Muscle layer of colon (tissue), 2 donors: ENCODE data around the gene KIRREL3.
"Not testable (repeated sequence)": the region's sequence is repeated elsewhere in the genome, so short reads cannot be mapped to it uniquely, and the experiment has no call there.

Experiments used
- H3K27ac ChIP-seq: one replicate; pipeline ENCODE4 v1.7.0; 2013; ENCODE audit warnings: low read depth, mild to moderate bottlenecking, low read length, moderate library complexity
- H3K27me3 ChIP-seq, 2 donors: one replicate each; pipeline ENCODE4 v1.7.0; 2013; ENCODE audit warnings: low read length in 2 of 2, mild to moderate bottlenecking in 2 of 2; ENCODE audit not compliant: insufficient read depth in 2 of 2, control insufficient read depth in 1 of 2
- H3K36me3 ChIP-seq: one replicate; pipeline ENCODE4 v1.7.0; 2013; ENCODE audit warnings: mild to moderate bottlenecking, low read length; ENCODE audit not compliant: insufficient read depth
- H3K4me1 ChIP-seq: one replicate; pipeline ENCODE4 v1.7.0; 2013; ENCODE audit warnings: mild to moderate bottlenecking, low read length; ENCODE audit not compliant: insufficient read depth
- H3K4me3 ChIP-seq, 2 donors: one replicate each; pipeline ENCODE4 v1.7.0; 2013; ENCODE audit warnings: low read length in 2 of 2, low read depth in 1 of 2, mild to moderate bottlenecking in 1 of 2, moderate library complexity in 1 of 2
- H3K9ac ChIP-seq: one replicate; pipeline ENCODE4 v1.7.0; 2013; ENCODE audit warnings: low read length
- H3K9me3 ChIP-seq: one replicate; pipeline ENCODE4 v1.7.0; 2013; ENCODE audit warnings: mild to moderate bottlenecking, low read length
- donor health status: abdominal sarcoma.
- donor health status: Adenocarcinoma of cecum.

KIRREL3 gene

DNA sequence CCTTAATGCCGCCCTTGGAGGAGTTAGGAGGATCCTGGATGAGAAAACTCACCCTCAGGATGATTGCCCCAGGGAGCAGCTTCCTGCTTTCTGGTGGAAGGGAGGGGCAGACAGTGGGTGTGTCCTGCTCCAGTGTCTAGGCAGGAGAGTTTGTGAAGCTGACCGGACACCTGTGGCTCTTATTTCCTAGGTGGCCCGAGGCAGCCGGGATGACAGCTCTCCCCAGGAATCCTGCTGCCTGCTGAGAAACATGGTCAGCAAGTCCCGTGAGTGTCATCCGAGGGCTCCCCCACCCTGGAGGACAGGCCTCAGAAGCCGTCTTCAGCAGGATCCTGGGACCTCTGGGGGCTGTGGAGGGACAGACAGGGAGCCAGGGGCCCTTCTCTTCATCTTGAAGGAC lies 594.7 kb downstream of the KIRREL3 start:
- H3K9ac ChIP-seq: no peak overlapping the region
- H3K4me3 ChIP-seq: no peak overlapping the region
- H3K36me3 ChIP-seq: peaks cover 27% of the 10 kb centered on the region
- H3K27ac ChIP-seq: no peak overlapping the region
- no peaks in the 10 kb centered on the region for H3K9me3 ChIP-seq
- no peaks in the 10 kb centered on the region for H3K4me1 ChIP-seq
- no peaks in the 10 kb centered on the region for H3K27me3 ChIP-seq

DNA sequence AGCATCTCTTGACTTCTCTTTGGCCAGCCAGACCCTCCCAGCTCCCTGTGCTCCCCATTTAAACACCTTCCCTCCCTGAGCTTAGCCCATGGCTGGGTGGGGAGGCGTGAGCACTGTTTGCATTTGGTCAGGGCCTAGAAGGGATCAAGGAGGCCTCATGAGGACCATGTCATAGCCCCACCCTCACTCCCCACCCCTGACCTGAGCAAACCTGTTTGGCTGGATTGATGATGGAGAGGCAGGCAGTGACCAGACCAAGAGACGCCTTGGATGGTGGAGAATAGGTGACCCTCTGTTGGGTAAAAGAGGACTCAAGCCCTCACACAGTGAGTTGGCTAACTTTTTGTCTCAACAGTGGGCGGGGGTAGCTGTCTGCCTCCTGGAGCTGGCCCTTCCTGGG lies 595.2 kb downstream of the KIRREL3 start:
- Histone ChIP-seq H3K4me3 (no peak overlapping the region), H3K4me1 (no peaks in the 10 kb centered on the region), H3K27ac (no peak overlapping the region), H3K9ac (no peak overlapping the region), H3K27me3 (no peaks in the 10 kb centered on the region), H3K9me3 (no peaks in the 10 kb centered on the region), H3K36me3 (peaks cover 27% of the 10 kb centered on the region)

DNA sequence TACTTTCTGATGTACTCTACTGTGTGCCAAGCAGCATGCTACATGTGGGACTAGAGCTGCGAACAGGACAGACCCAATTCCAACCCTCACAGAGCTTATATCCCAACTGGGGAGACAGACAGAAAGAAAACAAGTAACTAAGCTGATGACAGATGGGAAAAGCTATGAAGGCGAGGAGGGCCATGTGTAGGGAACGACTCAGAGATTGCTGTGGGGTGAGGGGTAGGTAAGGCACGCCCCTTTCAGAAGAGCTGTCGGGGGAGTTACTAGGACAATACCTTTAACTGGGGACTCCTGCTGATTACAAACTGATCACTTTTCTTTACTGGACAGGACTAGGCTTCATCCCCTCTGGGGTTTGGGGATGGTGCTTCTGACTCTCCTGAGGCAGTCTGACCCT lies 596.2 kb downstream of the KIRREL3 start:
- peaks cover 20% of the 10 kb centered on the region for H3K36me3 ChIP-seq
- H3K4me3 ChIP-seq: no peak overlapping the region
- no peak overlapping the region for H3K9ac ChIP-seq
- no peaks in the 10 kb centered on the region for H3K9me3 ChIP-seq
- no peak overlapping the region for H3K27ac ChIP-seq
- no peaks in the 10 kb centered on the region for H3K4me1 ChIP-seq
- no peaks in the 10 kb centered on the region for H3K27me3 ChIP-seq

DNA sequence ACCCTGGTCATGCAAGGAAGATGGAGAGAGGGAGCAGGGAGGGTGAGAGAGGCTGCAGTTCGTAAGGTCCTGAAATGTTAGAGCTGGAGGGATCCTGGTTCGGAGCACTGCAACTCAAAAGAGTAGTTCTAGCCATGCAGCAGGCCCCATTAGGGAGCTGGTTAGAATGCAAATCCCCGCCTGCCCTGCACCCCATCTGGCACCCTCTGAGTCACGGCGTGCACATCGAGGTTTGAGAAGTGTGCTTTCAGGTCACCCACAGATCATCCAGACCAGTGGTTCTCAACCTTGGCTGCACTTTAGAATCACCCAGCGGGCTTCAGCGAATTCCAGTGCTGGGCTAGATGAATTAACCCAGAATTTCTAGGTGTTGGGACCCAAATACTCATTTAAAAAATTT lies 596.9 kb downstream of the KIRREL3 start:
- Histone ChIP-seq H3K27ac (no peak overlapping the region), H3K36me3 (peaks cover 13% of the 10 kb centered on the region), H3K4me1 (no peaks in the 10 kb centered on the region), H3K9ac (no peak overlapping the region), H3K27me3 (no peaks in the 10 kb centered on the region), H3K4me3 (no peak overlapping the region), H3K9me3 (no peaks in the 10 kb centered on the region)

DNA sequence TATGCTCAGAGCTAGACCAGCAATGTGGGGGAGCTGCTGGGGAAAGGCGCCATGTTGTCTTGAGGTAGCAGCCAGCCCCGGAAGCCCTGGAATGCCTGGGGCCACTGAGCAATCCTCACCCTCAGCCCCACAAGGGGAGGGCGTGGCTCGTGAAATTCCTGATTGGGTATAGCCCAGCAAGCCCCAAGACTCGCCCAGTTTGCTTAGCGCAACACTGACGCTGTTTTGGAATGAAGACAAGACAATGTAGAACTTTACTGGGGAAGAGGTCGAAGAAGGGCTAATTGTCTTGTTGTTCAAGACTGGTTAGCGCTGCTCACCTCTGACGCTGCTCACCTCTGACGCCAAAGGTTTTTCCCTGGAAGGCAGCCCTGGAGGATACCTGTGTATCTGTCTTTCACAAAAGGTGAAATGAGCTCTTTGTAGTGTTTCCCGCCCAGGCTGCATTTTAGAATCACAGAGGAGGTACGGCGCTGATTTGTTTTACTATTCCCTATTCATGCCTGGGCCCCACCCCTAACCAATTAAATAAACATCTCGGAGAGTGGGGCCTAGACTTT lies 597.5 kb downstream of the KIRREL3 start:
- Histone ChIP-seq H3K36me3 (peaks cover 7% of the 10 kb centered on the region), H3K4me1 (no peaks in the 10 kb centered on the region), H3K27ac (no peak overlapping the region), H3K4me3 (no peak overlapping the region), H3K27me3 (no peaks in the 10 kb centered on the region), H3K9ac (no peak overlapping the region), H3K9me3 (no peaks in the 10 kb centered on the region)

DNA sequence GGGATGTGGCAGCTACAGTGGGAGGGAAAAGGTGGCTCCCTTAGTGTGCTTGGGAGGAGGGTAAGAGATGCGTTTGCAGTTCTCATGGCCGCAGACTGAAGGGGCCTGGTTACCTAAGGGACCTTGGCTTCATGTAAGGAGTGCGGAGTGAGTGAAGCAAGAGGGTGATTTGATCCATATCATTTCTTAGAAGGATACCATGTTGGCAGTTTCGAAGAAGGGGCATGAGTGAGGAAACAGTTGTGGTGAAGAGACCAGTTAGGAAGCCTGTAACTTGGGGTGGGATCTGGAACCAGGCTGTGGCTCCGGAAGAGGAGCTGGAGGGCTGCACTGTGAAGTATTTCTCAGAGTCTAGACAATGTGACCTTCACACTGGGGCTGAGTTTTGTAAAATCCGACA lies 600.1 kb downstream of the KIRREL3 start:
- Histone ChIP-seq H3K27ac (no peak overlapping the region), H3K9ac (no peak overlapping the region), H3K9me3 (no peaks in the 10 kb centered on the region), H3K36me3 (no peaks in the 10 kb centered on the region), H3K4me1 (no peaks in the 10 kb centered on the region), H3K4me3 (no peak overlapping the region), H3K27me3 (no peaks in the 10 kb centered on the region)

DNA sequence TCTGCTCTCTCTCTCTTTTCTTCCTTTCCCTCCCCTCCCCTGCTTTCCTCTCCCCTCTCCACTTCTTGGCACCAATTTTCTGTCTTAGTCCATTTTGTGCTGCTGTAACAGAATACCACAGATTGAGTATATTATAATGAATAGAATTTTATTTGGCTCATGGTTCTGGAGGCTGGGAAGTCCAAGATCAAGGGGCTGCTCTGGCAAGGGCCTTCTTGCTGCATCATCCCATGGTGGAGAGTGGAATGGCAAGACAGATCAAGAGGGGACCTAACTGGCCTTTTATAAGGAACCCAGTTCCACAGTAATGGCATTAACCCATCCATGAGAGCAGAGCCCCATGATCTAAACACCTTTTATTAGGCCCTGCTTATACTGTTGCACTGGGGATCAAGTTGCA lies 600.6 kb downstream of the KIRREL3 start:
- no peak overlapping the region for H3K27ac ChIP-seq
- no peak overlapping the region for H3K9ac ChIP-seq
- no peaks in the 10 kb centered on the region for H3K9me3 ChIP-seq

DNA sequence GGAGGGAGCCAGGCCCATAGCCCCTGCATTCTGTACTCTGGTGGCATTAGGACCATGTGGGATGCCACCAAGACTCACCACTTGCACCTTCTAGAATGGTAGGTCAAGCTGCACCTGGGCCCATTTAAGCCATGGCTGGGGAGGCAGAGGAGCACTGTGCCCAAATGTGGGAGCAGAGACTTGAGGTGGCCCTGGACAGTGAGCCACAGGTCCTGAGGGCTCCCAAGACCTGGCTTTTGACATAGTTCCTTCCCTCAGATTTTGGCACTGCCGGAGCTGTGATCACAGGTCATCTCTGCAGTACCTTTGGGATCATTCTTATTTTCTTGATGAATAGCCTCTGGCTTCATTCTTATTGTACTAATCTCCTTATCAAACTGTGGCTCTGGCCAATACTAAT lies 601.8 kb downstream of the KIRREL3 start:
- Histone ChIP-seq H3K9me3 (no peaks in the 10 kb centered on the region), H3K27me3 (no peaks in the 10 kb centered on the region), H3K9ac (no peak overlapping the region), H3K4me3 (no peak overlapping the region), H3K27ac (no peak overlapping the region), H3K4me1 (no peaks in the 10 kb centered on the region), H3K36me3 (no peaks in the 10 kb centered on the region)

More for the DNA sequence above, 600.6 kb downstream of the KIRREL3 start:
- Histone ChIP-seq H3K27me3 (no peaks in the 10 kb centered on the region), H3K4me1 (no peaks in the 10 kb centered on the region), H3K4me3 (no peak overlapping the region), H3K36me3 (no peaks in the 10 kb centered on the region)

DNA sequence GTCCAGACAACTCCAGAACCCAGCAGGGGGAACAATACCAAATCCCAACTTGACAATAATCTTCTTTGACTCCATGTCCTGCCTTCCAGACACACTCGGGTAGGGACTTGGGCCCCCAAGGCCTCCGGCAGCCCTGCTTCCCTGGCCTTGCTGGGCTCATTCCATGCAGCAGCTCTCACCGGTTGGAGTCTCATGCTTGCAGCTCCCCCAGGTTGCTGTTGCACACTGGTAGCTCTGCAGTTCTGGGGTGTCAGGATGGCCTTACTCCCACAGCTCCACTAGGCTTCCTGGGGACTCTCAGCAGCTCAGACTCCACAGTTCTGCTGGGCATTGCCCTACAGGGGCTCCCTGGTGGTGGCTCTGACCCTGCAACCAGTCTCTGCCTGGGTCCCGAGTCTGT lies 602.3 kb downstream of the KIRREL3 start:
- Histone ChIP-seq H3K36me3 (no peaks in the 10 kb centered on the region), H3K27me3 (no peaks in the 10 kb centered on the region), H3K27ac (no peak overlapping the region), H3K9ac (no peak overlapping the region), H3K4me3 (no peak overlapping the region), H3K4me1 (no peaks in the 10 kb centered on the region), H3K9me3 (no peaks in the 10 kb centered on the region)

DNA sequence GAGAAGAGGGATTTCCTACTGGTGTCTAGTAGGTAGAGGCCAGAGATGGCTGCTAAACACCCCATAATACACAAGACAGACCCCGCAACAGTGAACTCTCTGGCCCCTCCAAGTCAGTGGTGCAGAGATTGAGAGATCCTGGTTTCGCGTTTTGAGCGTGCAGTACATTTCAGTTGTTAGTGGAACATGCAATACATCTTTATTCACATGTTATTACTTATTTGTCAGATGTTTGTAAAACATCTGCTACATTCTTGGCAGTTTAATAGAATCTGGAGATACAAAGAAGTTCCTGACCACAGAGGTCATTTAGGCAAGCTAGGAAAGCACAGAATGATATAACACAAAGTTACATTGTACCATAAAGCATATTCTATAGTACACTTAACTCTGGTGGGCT lies 603.6 kb downstream of the KIRREL3 start:
- Histone ChIP-seq H3K9me3 (no peaks in the 10 kb centered on the region), H3K36me3 (no peaks in the 10 kb centered on the region), H3K27ac (no peak overlapping the region), H3K9ac (no peak overlapping the region), H3K4me3 (no peak overlapping the region), H3K27me3 (no peaks in the 10 kb centered on the region), H3K4me1 (peaks cover 9% of the 10 kb centered on the region)

DNA sequence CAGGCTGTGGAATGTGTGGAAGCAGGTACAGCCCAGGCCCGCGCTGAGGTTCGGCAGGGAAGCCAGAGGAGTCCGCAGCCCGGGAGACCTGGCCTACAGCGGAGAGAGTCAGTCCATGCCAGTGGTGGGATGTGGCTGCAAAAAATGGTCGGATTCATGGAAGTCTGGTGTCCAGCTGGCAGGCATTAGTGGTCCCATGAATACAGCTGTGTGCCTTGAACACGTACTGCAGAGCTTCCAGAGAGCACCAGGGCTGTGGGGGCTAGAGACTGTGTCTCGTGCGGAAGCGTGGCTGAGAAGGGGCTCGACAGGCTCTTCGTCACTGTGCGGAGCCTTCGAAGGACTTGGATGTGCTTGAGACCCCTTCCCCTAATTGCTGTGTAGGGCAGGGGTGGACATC lies 604.3 kb downstream of the KIRREL3 start:
- peaks cover 16% of the 10 kb centered on the region for H3K4me1 ChIP-seq
- H3K36me3 ChIP-seq, H3K9ac ChIP-seq, H3K9me3 ChIP-seq, H3K27me3 ChIP-seq, H3K4me3 ChIP-seq, H3K27ac ChIP-seq: not testable (repeated sequence)

DNA sequence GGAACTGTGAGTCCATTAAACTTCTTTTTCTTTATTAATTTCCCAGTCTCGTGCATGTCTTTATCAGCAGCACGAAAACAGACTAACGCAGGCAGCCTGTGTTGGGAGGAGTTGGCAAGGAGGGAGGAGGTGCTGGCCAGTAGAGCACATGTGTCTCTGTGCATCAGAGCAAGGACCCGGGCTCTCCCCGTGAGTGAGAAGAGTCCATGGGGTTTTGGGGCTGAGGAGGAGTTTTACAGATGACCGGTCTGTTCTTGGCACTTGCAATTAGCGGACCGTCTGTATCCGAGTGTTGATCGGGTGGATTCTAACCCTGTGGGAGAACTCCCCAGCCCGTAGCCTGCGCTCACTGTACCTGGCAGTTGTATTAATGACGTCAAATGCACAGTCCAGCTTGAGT lies 604.8 kb downstream of the KIRREL3 start:
- not testable (repeated sequence) for H3K36me3 ChIP-seq

More for the DNA sequence above, 604.8 kb downstream of the KIRREL3 start:
- not testable (repeated sequence) for H3K9me3 ChIP-seq, H3K27ac ChIP-seq, H3K4me3 ChIP-seq, H3K9ac ChIP-seq, H3K27me3 ChIP-seq
- peaks cover 19% of the 10 kb centered on the region for H3K4me1 ChIP-seq
